Progenitor cell of endocrine pancreas (in vitro differentiated cells): Measurements from ENCODE around the gene RIMKLA. TPM values are rescaled to one million over a fixed set of nuclear protein-coding genes. Genes with fewer than 3 reads are reported as not detected.

Experiments used
- DNase-seq: peaks from one replicate; pipeline ENCODE4 v3.0.0; 2021; ENCODE audit warnings: low spot score; ENCODE audit not compliant: unreplicated experiment
- H3K27ac Mint-ChIP-seq: 2 replicates; pipeline ENCODE4 v1.8.0; 2021; ENCODE audit warnings: mild to moderate bottlenecking, moderate library complexity, mixed read lengths
- H3K27me3 Mint-ChIP-seq: 2 replicates; pipeline ENCODE4 v1.8.0; 2021; ENCODE audit warnings: mixed read lengths
- H3K36me3 Mint-ChIP-seq: 2 replicates; pipeline ENCODE4 v1.8.0; 2022; ENCODE audit warnings: mixed read lengths; ENCODE audit not compliant: insufficient read depth
- H3K4me1 Mint-ChIP-seq: 2 replicates; pipeline ENCODE4 v1.8.0; 2021; ENCODE audit warnings: low read depth, mixed read lengths
- H3K4me3 Mint-ChIP-seq: 2 replicates; pipeline ENCODE4 v1.8.0; 2021; ENCODE audit warnings: low read depth, mild to moderate bottlenecking, moderate library complexity, mixed read lengths
- H3K9me3 Mint-ChIP-seq: 2 replicates; pipeline ENCODE4 v1.8.0; 2021; ENCODE audit warnings: low read depth, mixed read lengths
- CTCF ChIP-seq: fragments of 200-600 bp; sonication (generic); IDR thresholded peaks from one replicate; pipeline ENCODE4 v1.5.0; 2021; ENCODE audit warnings: antibody characterized with exemption, mild to moderate bottlenecking; ENCODE audit not compliant: unreplicated experiment
- total RNA-seq: library from RNA; stranded (reverse); gene quantifications from 2 replicates; pipeline ENCODE4 v1.2.1, GENCODE V29; 2021

RIMKLA gene
- total RNA-seq, 1 donor from 2014 or later = 3.9 TPM

GRCh38 chr1:42462828-42463763 lies 82.5 kb downstream of the RIMKLA start, which contains the start of gene CCDC30:
CCDC30 (plus strand) TSS chr1:42463286; CDS start chr1:42480552, 17,266 bp downstream.
- Mint-ChIP-seq H3K4me1 (peaks cover 26% of the 10 kb centered on the region), H3K27me3 (no peaks in the 10 kb centered on the region), H3K4me3 (peak within 1 kb of the TSS; percentile 84), H3K36me3 (peaks cover 6% of the 10 kb centered on the region), H3K27ac (peak within 1 kb of the TSS; percentile 92), H3K9me3 (no peaks in the 10 kb centered on the region)
- TF ChIP-seq CTCF = no peak
- DNase-seq = peak; percentile 88

- H3K27ac Mint-ChIP-seq = peak overlapping the region; percentile 92
- no peak for DNase-seq
- no peaks in the 10 kb centered on the region for H3K27me3 Mint-ChIP-seq
- no peak for TF ChIP-seq CTCF
- H3K4me1 Mint-ChIP-seq = peaks cover 24% of the 10 kb centered on the region
- H3K4me3 Mint-ChIP-seq = peak overlapping the region; percentile 84
- H3K9me3 Mint-ChIP-seq = no peaks in the 10 kb centered on the region
- H3K36me3 Mint-ChIP-seq = peaks cover 5% of the 10 kb centered on the region
Measured at GRCh38 chr1:42463921-42464320, 83.3 kb downstream of the RIMKLA start.

- no peak overlapping the region for H3K27ac Mint-ChIP-seq
- TF ChIP-seq CTCF = no peak
- no peaks in the 10 kb centered on the region for H3K9me3 Mint-ChIP-seq
- no peaks in the 10 kb centered on the region for H3K27me3 Mint-ChIP-seq
- no peak overlapping the region for H3K4me3 Mint-ChIP-seq
- no peak for DNase-seq
- no peaks in the 10 kb centered on the region for H3K36me3 Mint-ChIP-seq
- H3K4me1 Mint-ChIP-seq = peaks cover 24% of the 10 kb centered on the region
Measured at GRCh38 chr1:42466030-42466429, 85.4 kb downstream of the RIMKLA start.

DNA sequence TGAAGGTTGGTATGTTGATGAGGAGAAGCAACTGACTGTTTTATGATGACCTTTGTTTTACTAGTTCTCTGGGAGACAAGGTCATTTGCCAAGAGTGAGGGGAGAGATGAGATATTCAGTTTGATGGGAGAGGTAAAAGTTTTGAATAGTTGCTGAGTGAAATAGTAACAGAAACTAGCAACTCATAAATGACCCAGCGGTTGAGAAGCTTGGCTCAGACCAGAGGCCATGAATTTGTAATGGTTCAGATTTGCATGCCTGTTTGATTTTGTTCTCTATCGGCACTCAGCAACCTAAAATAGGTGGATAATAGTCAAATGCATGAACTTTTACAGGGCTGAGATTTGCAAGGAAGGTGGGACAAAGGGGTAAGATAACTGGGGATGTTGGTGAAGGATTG lies 89.1 kb downstream of the RIMKLA start:
- DNase-seq = no peak
- H3K4me3 Mint-ChIP-seq = no peak overlapping the region
- H3K4me1 Mint-ChIP-seq = peaks cover 2% of the 10 kb centered on the region
- H3K27ac Mint-ChIP-seq = no peak overlapping the region
- no peaks in the 10 kb centered on the region for H3K9me3 Mint-ChIP-seq
- no peak for TF ChIP-seq CTCF
- no peaks in the 10 kb centered on the region for H3K27me3 Mint-ChIP-seq
- no peaks in the 10 kb centered on the region for H3K36me3 Mint-ChIP-seq

Other genes starting within 250 kb of the RIMKLA start
- gene GUCA2B, start 227.4 kb upstream of the RIMKLA start, total RNA-seq = 0.89 and 1.3 TPM in 2 replicates
- not detected in 2 replicates for gene GUCA2A, start 216.0 kb upstream of the RIMKLA start, total RNA-seq
- 63.0 and 64.4 TPM in 2 replicates for gene FOXJ3, start 45.6 kb upstream of the RIMKLA start, total RNA-seq
- 0.89 and 2.0 TPM in 2 replicates for gene ZMYND12, start 75.2 kb downstream of the RIMKLA start, total RNA-seq
- gene PPCS, start 75.8 kb downstream of the RIMKLA start, total RNA-seq = 48.5 and 49.4 TPM in 2 replicates
- 17.3 and 23.6 TPM in 2 replicates for gene CCDC30, start 82.5 kb downstream of the RIMKLA start, total RNA-seq